Neutrophil (primary cell): Measurements from ENCODE around the gene TEX2.

Experiments used
- H3K27ac ChIP-seq: fragments of 200-600 bp; sonication (generic); 2 replicates; pipeline ENCODE4 v1.5.1; 2016; ENCODE audit warnings: mild to moderate bottlenecking, moderate library complexity
- H3K27me3 ChIP-seq: fragments of 200-600 bp; sonication (generic); 2 replicates; pipeline ENCODE4 v1.6.0; 2016; ENCODE audit warnings: mild to moderate bottlenecking
- H3K36me3 ChIP-seq: fragments of 200-600 bp; sonication (generic); 2 replicates; pipeline ENCODE4 v1.5.1; 2017
- H3K4me1 ChIP-seq, 2 experiments: fragments of 200-600 bp in 1 of 2; sonication (generic) in 1 of 2; 1 replicate in 1 of 2; 2 replicates in 1 of 2; pipeline versions ENCODE4 v1.5.1 to v1.6.1; 2013 to 2016; ENCODE audit warnings: low read depth in 1 of 2, low read length in 1 of 2, mild to moderate bottlenecking in 1 of 2, moderate library complexity in 1 of 2; ENCODE audit not compliant: control insufficient read depth in 1 of 2, insufficient read depth in 1 of 2
- H3K4me3 ChIP-seq, 2 experiments: fragments of 200-600 bp in 1 of 2; sonication (generic) in 1 of 2; 1 replicate in 1 of 2; 2 replicates in 1 of 2; pipeline ENCODE4 v1.5.1; 2013 to 2016; ENCODE audit warnings: low read depth in 1 of 2, low read length in 1 of 2, mild to moderate bottlenecking in 1 of 2, moderate library complexity in 1 of 2
- H3K9me3 ChIP-seq: fragments of 200-600 bp; sonication (generic); 2 replicates; pipeline ENCODE4 v1.5.1; 2016
- CTCF ChIP-seq: fragments of 200-600 bp; sonication (generic); IDR thresholded peaks from 2 replicates; pipeline ENCODE4 v1.5.1; 2016; ENCODE audit warnings: antibody characterized with exemption

Gene TEX2

DNA sequence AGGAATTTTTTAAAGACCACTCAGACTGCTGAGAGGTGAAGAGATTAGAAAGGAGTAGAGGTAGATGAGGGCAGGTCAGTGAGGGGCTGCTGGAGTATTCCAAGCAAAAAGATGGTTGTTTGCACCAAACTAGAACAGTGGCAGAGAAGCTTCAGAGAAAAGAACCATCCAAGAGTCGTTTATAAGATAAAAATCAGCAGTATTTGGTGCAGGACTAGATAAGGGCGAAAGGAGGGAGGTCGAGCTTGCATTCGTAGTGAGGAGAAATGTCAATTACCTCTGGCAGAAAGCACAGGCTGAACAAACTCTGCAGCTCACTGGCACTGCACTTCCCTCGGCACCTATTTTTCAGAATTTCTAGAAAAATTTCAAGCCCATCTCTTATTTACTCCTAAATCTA lies 9.6 kb downstream of the TEX2 start:
- H3K4me1 ChIP-seq = peaks cover 11 to 15% of the 10 kb centered on the region in 2 experiments
- no peaks in the 10 kb centered on the region for H3K27me3 ChIP-seq
- H3K9me3 ChIP-seq = no peaks in the 10 kb centered on the region
- no peak overlapping the region for H3K27ac ChIP-seq
- no peak overlapping the region for H3K4me3 ChIP-seq
- no peak for TF ChIP-seq CTCF
- H3K36me3 ChIP-seq = no peaks in the 10 kb centered on the region

DNA sequence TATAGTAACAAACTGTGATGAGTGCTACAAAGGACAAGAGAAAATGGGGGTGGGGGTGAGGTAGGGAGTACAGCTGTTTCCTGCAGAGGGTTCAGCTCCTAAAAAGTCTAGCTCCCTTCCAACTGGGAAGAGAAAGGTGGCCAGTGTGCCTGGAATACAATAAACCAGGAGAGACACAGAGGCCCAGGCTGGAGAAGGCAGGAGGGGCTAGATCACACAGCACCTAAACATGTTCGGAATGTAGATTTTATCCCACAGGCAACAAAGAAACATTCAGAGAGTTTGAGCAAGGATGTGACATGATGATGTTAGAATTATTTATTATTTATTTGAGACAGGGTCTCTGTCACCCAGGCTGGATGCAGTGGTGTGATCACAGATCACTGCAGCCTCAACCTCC lies 10.2 kb downstream of the TEX2 start:
- Histone ChIP-seq H3K9me3 (no peaks in the 10 kb centered on the region), H3K4me3 (no peak overlapping the region), H3K36me3 (no peaks in the 10 kb centered on the region), H3K4me1 (peaks cover 11 to 15% of the 10 kb centered on the region in 2 experiments), H3K27me3 (no peaks in the 10 kb centered on the region), H3K27ac (no peak overlapping the region)
- TF ChIP-seq CTCF = no peak

DNA sequence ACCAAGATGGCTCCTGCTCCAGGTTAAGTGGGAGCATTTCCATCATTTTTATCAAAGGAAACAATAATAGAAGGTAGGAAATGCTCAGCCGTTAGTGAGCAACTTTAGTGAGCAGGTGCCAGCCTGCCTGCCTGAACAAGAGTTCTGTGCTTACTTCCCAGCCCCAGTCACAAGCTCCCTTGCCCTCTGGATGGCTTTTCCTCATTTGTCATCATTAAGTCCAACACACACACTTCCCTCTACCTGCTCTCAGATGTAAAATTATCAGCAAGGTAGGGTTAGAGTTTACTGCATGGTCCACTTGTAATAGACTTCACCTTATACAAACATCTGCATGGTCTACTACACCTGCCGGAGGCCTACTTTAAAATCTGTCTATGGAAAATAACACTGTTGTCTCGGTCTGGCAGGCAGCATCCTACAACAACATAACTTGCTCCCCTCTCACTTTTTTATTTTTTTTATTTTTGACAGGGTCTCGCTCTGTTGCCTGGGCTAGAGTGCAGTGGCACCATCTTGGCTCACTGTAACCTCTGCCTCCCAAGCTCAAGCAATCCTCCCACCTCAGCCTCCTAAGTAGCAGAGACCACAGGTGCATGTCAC lies 12.7 kb downstream of the TEX2 start:
- H3K4me3 ChIP-seq = no peak overlapping the region

GRCh38 chr17:64247836-64248235 lies 15.2 kb downstream of the TEX2 start:
- H3K4me1 ChIP-seq = no peaks in the 10 kb centered on the region
- no peaks in the 10 kb centered on the region for H3K9me3 ChIP-seq
- no peak overlapping the region for H3K4me3 ChIP-seq
- no peaks in the 10 kb centered on the region for H3K36me3 ChIP-seq
- H3K27ac ChIP-seq = no peak overlapping the region
- TF ChIP-seq CTCF = no peak
- no peaks in the 10 kb centered on the region for H3K27me3 ChIP-seq

More for the DNA sequence above, 12.7 kb downstream of the TEX2 start:
- Histone ChIP-seq H3K36me3 (no peaks in the 10 kb centered on the region), H3K4me1 (no peaks in the 10 kb centered on the region), H3K27ac (no peak overlapping the region), H3K9me3 (no peaks in the 10 kb centered on the region), H3K27me3 (no peaks in the 10 kb centered on the region)
- no peak for TF ChIP-seq CTCF

- TF ChIP-seq CTCF = no peak
- Histone ChIP-seq H3K36me3 (no peaks in the 10 kb centered on the region), H3K4me1 (peaks cover 14 to 18% of the 10 kb centered on the region in 2 experiments), H3K27ac (no peak overlapping the region), H3K9me3 (no peaks in the 10 kb centered on the region), H3K27me3 (no peaks in the 10 kb centered on the region), H3K4me3 (no peak overlapping the region)
Measured at GRCh38 chr17:64245218-64246145, 17.6 kb downstream of the TEX2 start.
